ENCODE measurements around the gene ADARB1.

Gene ADARB1

GRCh38 chr21:45215213-45215612 is 140.8 kb downstream of the ADARB1 start:
- DNase-seq, result no peak

GRCh38 chr21:45217010-45217409 is 142.6 kb downstream of the ADARB1 start:
- no peak for DNase-seq

- no peak for DNase-seq
Measured at GRCh38 chr21:45219517-45219916, 145.1 kb downstream of the ADARB1 start.

- DNase-seq, result no peak
Measured at GRCh38 chr21:45220071-45220481, 145.7 kb downstream of the ADARB1 start.

GRCh38 chr21:45220714-45221490 is 146.5 kb downstream of the ADARB1 start:
- DNase-seq, result no peak

- DNase-seq, result no peak
Measured at GRCh38 chr21:45222001-45222400, 147.6 kb downstream of the ADARB1 start.

- DNase-seq, result no peak
Measured at GRCh38 chr21:45223236-45224185, 149.1 kb downstream of the ADARB1 start.

GRCh38 chr21:45224189-45224938 is 150.0 kb downstream of the ADARB1 start:
- DNase-seq, result no peak

GRCh38 chr21:45225041-45225740 is 150.8 kb downstream of the ADARB1 start:
- DNase-seq, result no peak

- DNase-seq, result no peak
Measured at GRCh38 chr21:45225741-45226327, 151.5 kb downstream of the ADARB1 start.

GRCh38 chr21:45226540-45227326 is 152.4 kb downstream of the ADARB1 start:
- DNase-seq, result no peak

GRCh38 chr21:45227735-45228134 is 153.4 kb downstream of the ADARB1 start:
- no peak for DNase-seq

GRCh38 chr21:45228171-45228641 is 153.8 kb downstream of the ADARB1 start:
- no peak for DNase-seq

- no peak for DNase-seq
Measured at GRCh38 chr21:45228656-45229240, 154.4 kb downstream of the ADARB1 start.

- DNase-seq, result no peak
Measured at GRCh38 chr21:45231705-45232104, 157.3 kb downstream of the ADARB1 start.

GRCh38 chr21:45234127-45234526 is 159.7 kb downstream of the ADARB1 start:
- no peak for DNase-seq

- DNase-seq, result no peak
Measured at GRCh38 chr21:45234965-45235364, 160.6 kb downstream of the ADARB1 start.

- no peak for DNase-seq
Measured at GRCh38 chr21:45235488-45235887, 161.1 kb downstream of the ADARB1 start.

- no peak for DNase-seq
Measured at GRCh38 chr21:45236481-45236880, 162.1 kb downstream of the ADARB1 start.

GRCh38 chr21:45237401-45237800 is 163.0 kb downstream of the ADARB1 start:
- DNase-seq, result no peak

- DNase-seq, result no peak
Measured at GRCh38 chr21:45241357-45241756, 167.0 kb downstream of the ADARB1 start.

Data from NCI-H526 treated with DMSO at 0.1 percent for 48 hours (cell line).